B cell (primary cell): ENCODE results near the gene SORT1. TPM values are rescaled to one million over a fixed set of nuclear protein-coding genes. Genes with fewer than 3 reads are reported as not detected.

Source experiments
- ATAC-seq: fragments of 200-7000 bp; cut with Tn5 transposase; one replicate; pipeline ENCODE4 v1.10.0; 2021; ENCODE audit warnings: low read depth, mild to moderate bottlenecking, moderate number of reproducible peaks, moderate library complexity
- CTCF ChIA-PET: fragments of 350-600 bp; sonication (Branson Sonifier 250); formaldehyde crosslinking; loops from one replicate; lab custom pipeline; 2021; ENCODE audit warnings: antibody characterized with exemption, inconsistent platforms; lab: Charles Lee
- POLR2A ChIA-PET: fragments of 350-600 bp; sonication (Branson Sonifier 250); formaldehyde crosslinking; loops from one replicate; lab custom pipeline; 2021; ENCODE audit warnings: antibody characterized with exemption; lab: Charles Lee
- DNase-seq: peaks from one replicate; pipeline ENCODE4 v3.0.0; 2013
- H2AFZ ChIP-seq: 2 replicates; pipeline ENCODE4 v1.6.1; 2012; ENCODE audit warnings: mild to moderate bottlenecking, low read depth, low read length; ENCODE audit not compliant: insufficient read depth, poor library complexity, severe bottlenecking
- H3K27ac ChIP-seq, 2 donors: 1 replicate in 1 of 2; 2 replicates in 1 of 2; pipeline ENCODE4 v1.5.1; 2012 to 2013; ENCODE audit warnings: low read length in 2 of 2, mild to moderate bottlenecking in 2 of 2, moderate library complexity in 1 of 2
- H3K27me3 ChIP-seq, 4 experiments: fragments of 200-600 bp in 1 of 4; sonication (generic) in 1 of 4; replicated peaks in 1 of 4; 1 replicate in 2 of 4; 2 replicates in 2 of 4; pipeline versions ENCODE4 v1.6.1 to v1.7.0; 2013 to 2016; ENCODE audit warnings: low read length in 3 of 4, mild to moderate bottlenecking in 2 of 4, mixed read lengths in 1 of 4, moderate library complexity in 1 of 4; ENCODE audit not compliant: insufficient read depth in 4 of 4, control insufficient read depth in 3 of 4; ENCODE audit errors: control extremely low read depth in 1 of 4
- H3K36me3 ChIP-seq, 2 experiments: replicated peaks in 1 of 2; 1 replicate in 1 of 2; 2 replicates in 1 of 2; pipeline versions ENCODE4 v1.6.1 to v1.7.1; 2013; ENCODE audit warnings: low read length in 1 of 2; ENCODE audit not compliant: insufficient read depth in 2 of 2, control insufficient read depth in 1 of 2; ENCODE audit errors: control extremely low read depth in 1 of 2, extremely low read depth in 1 of 2
- H3K4me1 ChIP-seq, 2 donors: fragments of 200-600 bp in 1 of 2; sonication (generic) in 1 of 2; 1 replicate in 1 of 2; 2 replicates in 1 of 2; pipeline versions ENCODE4 v1.5.1 to v1.6.1; 2013 to 2017; ENCODE audit warnings: low read length in 2 of 2; ENCODE audit not compliant: control insufficient read depth in 2 of 2, insufficient read depth in 2 of 2
- H3K4me2 ChIP-seq: replicated peaks from 2 replicates; pipeline ENCODE3; 2012; ENCODE audit warnings: mild to moderate bottlenecking, low read depth, low read length; ENCODE audit not compliant: poor library complexity, severe bottlenecking
- H3K4me3 ChIP-seq, 5 experiments: fragments of 200-600 bp in 1 of 5; sonication (generic) in 1 of 5; 1 replicate in 3 of 5; 2 replicates in 2 of 5; pipeline versions ENCODE4 v1.5.1 to v1.7.0; 2011 to 2016; ENCODE audit warnings: low read length in 4 of 5, mild to moderate bottlenecking in 4 of 5, low read depth in 2 of 5, control low read depth in 1 of 5, moderate library complexity in 1 of 5; ENCODE audit not compliant: insufficient read depth in 1 of 5; ENCODE audit errors: control extremely low read depth in 1 of 5, extremely low read depth in 1 of 5
- H3K79me2 ChIP-seq: fragments of 200-600 bp; sonication (generic); one replicate; pipeline ENCODE4 v1.6.0; 2016; ENCODE audit warnings: low read length; ENCODE audit not compliant: control insufficient read depth, insufficient read depth
- H3K9ac ChIP-seq: fragments of 200-600 bp; sonication (generic); 2 replicates; pipeline ENCODE4 v1.6.1; 2017; ENCODE audit warnings: mild to moderate bottlenecking, low read length, moderate library complexity
- H3K9me3 ChIP-seq, 3 donors: one replicate each; pipeline versions ENCODE4 v1.6.1 to v1.7.1; 2013; ENCODE audit warnings: low read length in 2 of 3; ENCODE audit not compliant: control insufficient read depth in 2 of 3, insufficient read depth in 1 of 3; ENCODE audit errors: control extremely low read depth in 1 of 3
- H4K20me1 ChIP-seq: 2 replicates; pipeline ENCODE4 v1.6.0; 2012; ENCODE audit warnings: mild to moderate bottlenecking, low read length; ENCODE audit not compliant: insufficient read depth, control insufficient read depth, poor library complexity, severe bottlenecking
- H3K27ac Mint-ChIP-seq: one replicate; pipeline ENCODE4 v1.8.0; 2021; ENCODE audit warnings: mixed read lengths
- H3K27me3 Mint-ChIP-seq: one replicate; pipeline ENCODE4 v1.8.0; 2021; ENCODE audit warnings: mixed read lengths
- H3K4me1 Mint-ChIP-seq: one replicate; pipeline ENCODE4 v1.8.0; 2021; ENCODE audit warnings: mixed read lengths
- H3K4me3 Mint-ChIP-seq: one replicate; pipeline ENCODE4 v1.8.0; 2021; ENCODE audit warnings: mixed read lengths
- H3K9me3 Mint-ChIP-seq: one replicate; pipeline ENCODE4 v1.8.0; 2022; ENCODE audit warnings: mixed read lengths; ENCODE audit not compliant: insufficient read depth
- EZH2 ChIP-seq: IDR thresholded peaks from 2 replicates; pipeline ENCODE4 v1.6.1; 2012; ENCODE audit warnings: borderline replicate concordance, low read depth, mild to moderate bottlenecking, moderate library complexity, low read length; ENCODE audit not compliant: insufficient read depth, poor library complexity, severe bottlenecking
- WGBS: methylation state at CpG from one replicate; pipeline ENCODE4 v1.1.5; 2013; ENCODE audit warnings: missing lambda C conversion rate; ENCODE audit not compliant: insufficient coverage; 5-methylcytosine and 5-hydroxymethylcytosine counted together
- intact Hi-C: fragments of 100-400 bp; cut with micrococcal nuclease; formaldehyde crosslinking; loops from one replicate; pipeline ENCODE4 v1.10.0; 2022
- polyA plus RNA-seq: library from polyadenylated mRNA; depleted of rRNA; stranded (reverse); fragments of >200 nt; gene quantifications from 2 replicates; pipeline ENCODE4 v1.2.3, GENCODE V29; 2012
- total RNA-seq, 2 donors: library from RNA; stranded (reverse); fragments of 120-200 nt in 1 of 2; gene quantifications; 1 replicate in 1 of 2; 2 replicates in 1 of 2; pipeline versions ENCODE4 v1.2.3 to v1.2.4, GENCODE V29; 2013 to 2022
- TF ChIP-seq, protein P1 (sequence below): fragments of 200-600 bp; IDR thresholded peaks from one replicate; pipeline ENCODE4 v1.8.0; 2022; ENCODE audit warnings: antibody characterized with exemption, mild to moderate bottlenecking

The SORT1 gene
- total and polyA plus RNA-seq, 2 donors (not counting 1 experiment from before 2014, with no cell fraction given), result 0.13 to 0.25 TPM

DNA sequence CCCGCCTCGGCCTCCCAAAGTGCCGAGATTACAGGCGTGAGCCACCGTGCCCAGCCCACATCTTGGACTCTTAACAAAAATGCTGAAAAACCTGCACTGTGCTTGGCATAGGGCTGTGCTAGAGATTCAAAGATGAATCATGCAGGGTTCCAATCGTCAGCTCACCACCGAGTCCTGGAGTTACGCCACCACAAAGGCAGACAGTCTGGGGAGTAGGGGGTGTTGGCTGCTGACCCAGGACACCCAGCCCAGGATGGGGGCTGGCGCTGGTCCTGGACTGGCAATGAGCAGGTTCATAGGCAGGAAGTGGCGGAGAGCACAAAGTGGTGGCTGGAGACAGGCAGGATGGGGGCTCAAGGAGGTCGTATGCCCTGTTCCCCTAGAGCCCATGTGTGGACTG is 130.8 kb downstream of the SORT1 start:
- H3K9ac ChIP-seq, result no peak overlapping the region
- peaks cover 4% of the 10 kb centered on the region for H3K4me1 Mint-ChIP-seq
- ChIA-PET CTCF (interaction anchor here (0.7 to 8.1 kb wide), 3 partner anchors 10 to 558 kb away, joined by 3 to 73 read pairs (median 3); no protein-coding TSS in a partner anchor), POLR2A (no interaction called here)
- H4K20me1 ChIP-seq, result no peaks in the 10 kb centered on the region
- peaks cover 4% of the 10 kb centered on the region for H3K27me3 Mint-ChIP-seq
- intact Hi-C loops, result no loop called here
- H3K79me2 ChIP-seq, result no peaks in the 10 kb centered on the region
- H3K4me3 Mint-ChIP-seq, result no peak overlapping the region
- H3K4me3 ChIP-seq, result no peak overlapping the region
- peaks cover 0 to 4% (median 0%) of the 10 kb centered on the region in 4 experiments for H3K27me3 ChIP-seq
- no peak overlapping the region for H3K4me2 ChIP-seq
- H3K4me1 ChIP-seq, result peaks cover 0 to 3% of the 10 kb centered on the region in 2 donors
- H3K9me3 Mint-ChIP-seq, result no peaks in the 10 kb centered on the region
- TF ChIP-seq EZH2, result no peak
- TF ChIP-seq, protein P1, sequence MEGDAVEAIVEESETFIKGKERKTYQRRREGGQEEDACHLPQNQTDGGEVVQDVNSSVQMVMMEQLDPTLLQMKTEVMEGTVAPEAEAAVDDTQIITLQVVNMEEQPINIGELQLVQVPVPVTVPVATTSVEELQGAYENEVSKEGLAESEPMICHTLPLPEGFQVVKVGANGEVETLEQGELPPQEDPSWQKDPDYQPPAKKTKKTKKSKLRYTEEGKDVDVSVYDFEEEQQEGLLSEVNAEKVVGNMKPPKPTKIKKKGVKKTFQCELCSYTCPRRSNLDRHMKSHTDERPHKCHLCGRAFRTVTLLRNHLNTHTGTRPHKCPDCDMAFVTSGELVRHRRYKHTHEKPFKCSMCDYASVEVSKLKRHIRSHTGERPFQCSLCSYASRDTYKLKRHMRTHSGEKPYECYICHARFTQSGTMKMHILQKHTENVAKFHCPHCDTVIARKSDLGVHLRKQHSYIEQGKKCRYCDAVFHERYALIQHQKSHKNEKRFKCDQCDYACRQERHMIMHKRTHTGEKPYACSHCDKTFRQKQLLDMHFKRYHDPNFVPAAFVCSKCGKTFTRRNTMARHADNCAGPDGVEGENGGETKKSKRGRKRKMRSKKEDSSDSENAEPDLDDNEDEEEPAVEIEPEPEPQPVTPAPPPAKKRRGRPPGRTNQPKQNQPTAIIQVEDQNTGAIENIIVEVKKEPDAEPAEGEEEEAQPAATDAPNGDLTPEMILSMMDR, result no peak
- H3K9me3 ChIP-seq, result no peaks in the 10 kb centered on the region
- no peak for DNase-seq
- no peak overlapping the region for H3K27ac ChIP-seq
- ATAC-seq, result no peak
- no peaks in the 10 kb centered on the region for H3K36me3 ChIP-seq
- WGBS, result 88% methylated on average over 11 of the region's 11 CpGs
- H2AFZ ChIP-seq, result no peak overlapping the region
- no peak overlapping the region for H3K27ac Mint-ChIP-seq

DNA sequence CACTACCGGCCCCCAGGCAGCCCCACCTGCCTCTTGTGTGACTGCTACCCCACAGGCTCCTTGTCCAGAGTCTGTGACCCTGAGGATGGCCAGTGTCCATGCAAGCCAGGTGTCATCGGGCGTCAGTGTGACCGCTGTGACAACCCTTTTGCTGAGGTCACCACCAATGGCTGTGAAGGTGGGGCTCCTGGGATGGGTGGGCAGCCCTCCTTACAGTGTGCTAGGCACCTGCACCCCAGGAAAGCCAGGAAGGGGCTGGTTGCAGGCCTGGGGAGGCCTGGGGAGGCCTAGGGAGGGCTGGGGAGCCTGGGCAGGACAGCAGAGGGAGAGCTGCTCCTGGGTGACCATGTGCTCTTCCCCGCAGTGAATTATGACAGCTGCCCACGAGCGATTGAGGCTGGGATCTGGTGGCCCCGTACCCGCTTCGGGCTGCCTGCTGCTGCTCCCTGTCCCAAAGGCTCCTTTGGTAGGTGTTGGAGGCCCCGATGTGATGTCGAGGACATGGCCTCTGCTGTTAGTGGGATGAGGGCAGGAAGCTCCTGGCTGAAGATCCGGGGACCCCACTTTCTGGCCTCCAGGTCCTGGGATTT is 131.9 kb downstream of the SORT1 start:
- ChIA-PET POLR2A (no interaction called here), CTCF (interaction anchor here (1.0 to 8.1 kb wide), 5 partner anchors 12 to 267 kb away, joined by 3 to 73 read pairs (median 8); no protein-coding TSS in a partner anchor)
- H3K9me3 Mint-ChIP-seq, result no peaks in the 10 kb centered on the region
- no peak overlapping the region for H3K27ac ChIP-seq
- H3K27me3 Mint-ChIP-seq, result peaks cover 4% of the 10 kb centered on the region
- no peak overlapping the region for H2AFZ ChIP-seq
- H3K4me2 ChIP-seq, result no peak overlapping the region
- no peak for DNase-seq
- intact Hi-C loops, result no loop called here
- TF ChIP-seq EZH2, result no peak
- TF ChIP-seq, protein P1, result no peak
- H3K4me3 ChIP-seq, result no peak overlapping the region
- no peaks in the 10 kb centered on the region for H3K36me3 ChIP-seq
- no peaks in the 10 kb centered on the region for H3K79me2 ChIP-seq
- no peak overlapping the region for H3K27ac Mint-ChIP-seq
- peaks cover 0 to 3% of the 10 kb centered on the region in 2 donors for H3K4me1 ChIP-seq
- H3K9me3 ChIP-seq, result no peaks in the 10 kb centered on the region
- H4K20me1 ChIP-seq, result no peaks in the 10 kb centered on the region
- H3K4me1 Mint-ChIP-seq, result peaks cover 4% of the 10 kb centered on the region
- WGBS, result 98% methylated on average over 10 of the region's 13 CpGs
- ATAC-seq, result no peak
- no peak overlapping the region for H3K4me3 Mint-ChIP-seq
- H3K27me3 ChIP-seq, result peaks cover 0 to 4% (median 0%) of the 10 kb centered on the region in 4 experiments
- H3K9ac ChIP-seq, result no peak overlapping the region
